GM12874 (cell line): ENCODE results near the gene LCORL.

Source experiments
- TF ChIP-seq, protein P1 (sequence below): IDR thresholded peaks from 2 replicates; pipeline ENCODE4 v1.5.1; 2011; ENCODE audit warnings: low read depth, mild to moderate bottlenecking, control low read depth, low read length, moderate library complexity; ENCODE audit not compliant: insufficient read depth

Gene LCORL

GRCh38 chr4:17823871-17824669 is 197.5 kb downstream of the LCORL start:
- TF ChIP-seq, protein P1, sequence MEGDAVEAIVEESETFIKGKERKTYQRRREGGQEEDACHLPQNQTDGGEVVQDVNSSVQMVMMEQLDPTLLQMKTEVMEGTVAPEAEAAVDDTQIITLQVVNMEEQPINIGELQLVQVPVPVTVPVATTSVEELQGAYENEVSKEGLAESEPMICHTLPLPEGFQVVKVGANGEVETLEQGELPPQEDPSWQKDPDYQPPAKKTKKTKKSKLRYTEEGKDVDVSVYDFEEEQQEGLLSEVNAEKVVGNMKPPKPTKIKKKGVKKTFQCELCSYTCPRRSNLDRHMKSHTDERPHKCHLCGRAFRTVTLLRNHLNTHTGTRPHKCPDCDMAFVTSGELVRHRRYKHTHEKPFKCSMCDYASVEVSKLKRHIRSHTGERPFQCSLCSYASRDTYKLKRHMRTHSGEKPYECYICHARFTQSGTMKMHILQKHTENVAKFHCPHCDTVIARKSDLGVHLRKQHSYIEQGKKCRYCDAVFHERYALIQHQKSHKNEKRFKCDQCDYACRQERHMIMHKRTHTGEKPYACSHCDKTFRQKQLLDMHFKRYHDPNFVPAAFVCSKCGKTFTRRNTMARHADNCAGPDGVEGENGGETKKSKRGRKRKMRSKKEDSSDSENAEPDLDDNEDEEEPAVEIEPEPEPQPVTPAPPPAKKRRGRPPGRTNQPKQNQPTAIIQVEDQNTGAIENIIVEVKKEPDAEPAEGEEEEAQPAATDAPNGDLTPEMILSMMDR, result no peak

DNA sequence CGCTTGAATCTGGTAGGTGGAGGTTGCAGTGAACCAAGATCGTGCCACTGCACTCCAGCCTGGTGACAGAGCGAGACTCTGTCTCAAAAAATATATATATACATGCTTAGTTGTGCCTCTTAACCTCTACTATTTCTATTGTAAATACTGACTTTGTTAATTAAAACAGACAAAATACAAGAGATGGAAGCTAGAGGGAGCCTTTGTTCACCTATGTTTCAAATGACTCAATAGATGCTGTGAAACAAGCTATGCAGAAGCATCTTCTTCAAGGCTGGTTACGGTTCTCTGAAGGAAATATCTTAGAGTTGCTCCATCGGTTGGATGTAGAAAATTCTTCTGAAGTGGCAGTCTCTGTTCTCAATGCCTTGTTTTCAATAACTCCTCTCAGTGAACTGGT is 204.5 kb downstream of the LCORL start:
- TF ChIP-seq, protein P1, result peak; percentile 35; the same call in 1 of the 2 replicates

DNA sequence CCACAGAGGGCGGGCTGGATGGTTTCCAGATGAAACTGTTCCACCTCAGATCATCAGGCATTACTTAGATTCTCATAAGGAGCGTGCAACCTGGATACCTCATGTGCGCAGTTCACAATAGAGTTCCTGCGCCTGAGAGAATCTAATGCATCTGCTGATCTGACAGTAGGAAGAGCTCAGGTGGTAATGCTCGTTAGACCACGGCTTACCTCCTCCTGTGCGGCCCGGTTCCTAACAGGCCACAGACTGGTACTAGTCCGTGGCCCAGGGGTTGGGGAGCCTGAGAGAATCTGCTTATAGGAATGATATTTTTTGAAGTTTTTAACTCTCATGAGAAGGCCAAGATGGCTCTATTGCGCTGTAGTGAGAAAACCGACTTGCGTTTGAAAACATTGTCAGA is 205.4 kb downstream of the LCORL start:
- TF ChIP-seq, protein P1, result no peak

DNA sequence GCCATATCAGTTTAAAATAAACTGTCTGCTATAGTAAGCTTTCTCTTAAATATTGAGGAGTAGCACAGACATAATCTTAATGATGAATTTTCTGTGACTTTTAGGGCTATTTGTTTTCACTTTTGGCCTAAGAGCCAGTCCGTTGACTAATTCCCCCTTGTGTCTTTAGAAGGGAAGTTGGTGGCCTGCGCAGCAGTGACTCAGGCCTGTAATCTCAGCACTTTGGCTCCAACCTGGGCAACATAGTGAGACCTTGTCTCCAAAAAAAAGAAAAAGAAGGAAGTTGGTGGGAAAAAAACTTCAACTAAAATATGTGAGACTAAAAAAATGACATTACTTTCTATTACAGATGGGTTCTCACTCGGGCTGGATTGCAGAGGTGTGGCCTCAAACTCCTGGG is 207.4 kb downstream of the LCORL start:
- TF ChIP-seq, protein P1, result no peak

- TF ChIP-seq, protein P1, result no peak
Observed at GRCh38 chr4:17812801-17813200, 208.8 kb downstream of the LCORL start.

GRCh38 chr4:17812125-17812524 is 209.4 kb downstream of the LCORL start:
- TF ChIP-seq, protein P1, result no peak

GRCh38 chr4:17811078-17811603 is 210.4 kb downstream of the LCORL start:
- TF ChIP-seq, protein P1, result no peak
